Measurements from ENCODE around the gene RCC1.

DNA sequence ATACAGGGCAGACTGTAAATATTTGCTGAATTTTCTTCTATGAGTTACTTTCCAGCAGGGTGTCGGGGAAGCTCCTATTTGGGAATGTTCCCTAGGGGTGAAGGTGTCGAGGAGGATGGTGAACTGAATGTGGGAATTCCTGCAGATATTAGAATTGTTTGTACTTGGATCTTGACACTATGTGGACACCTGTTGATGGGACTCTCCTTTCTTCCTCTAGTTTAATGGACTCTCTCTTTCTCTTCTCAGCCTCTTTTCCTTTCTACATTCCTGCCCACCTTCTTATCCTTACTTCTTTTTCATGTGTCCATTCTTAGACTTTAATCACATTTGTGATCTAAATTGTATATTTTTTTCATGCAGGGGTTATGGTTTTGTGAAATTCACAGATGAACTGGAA is 61.1 kb downstream of the RCC1 start:
- TF ChIP-seq, protein P1, sequence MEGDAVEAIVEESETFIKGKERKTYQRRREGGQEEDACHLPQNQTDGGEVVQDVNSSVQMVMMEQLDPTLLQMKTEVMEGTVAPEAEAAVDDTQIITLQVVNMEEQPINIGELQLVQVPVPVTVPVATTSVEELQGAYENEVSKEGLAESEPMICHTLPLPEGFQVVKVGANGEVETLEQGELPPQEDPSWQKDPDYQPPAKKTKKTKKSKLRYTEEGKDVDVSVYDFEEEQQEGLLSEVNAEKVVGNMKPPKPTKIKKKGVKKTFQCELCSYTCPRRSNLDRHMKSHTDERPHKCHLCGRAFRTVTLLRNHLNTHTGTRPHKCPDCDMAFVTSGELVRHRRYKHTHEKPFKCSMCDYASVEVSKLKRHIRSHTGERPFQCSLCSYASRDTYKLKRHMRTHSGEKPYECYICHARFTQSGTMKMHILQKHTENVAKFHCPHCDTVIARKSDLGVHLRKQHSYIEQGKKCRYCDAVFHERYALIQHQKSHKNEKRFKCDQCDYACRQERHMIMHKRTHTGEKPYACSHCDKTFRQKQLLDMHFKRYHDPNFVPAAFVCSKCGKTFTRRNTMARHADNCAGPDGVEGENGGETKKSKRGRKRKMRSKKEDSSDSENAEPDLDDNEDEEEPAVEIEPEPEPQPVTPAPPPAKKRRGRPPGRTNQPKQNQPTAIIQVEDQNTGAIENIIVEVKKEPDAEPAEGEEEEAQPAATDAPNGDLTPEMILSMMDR (IDR thresholded peaks at IDR 0.05): no peak
- TF ChIP-seq, protein P2, sequence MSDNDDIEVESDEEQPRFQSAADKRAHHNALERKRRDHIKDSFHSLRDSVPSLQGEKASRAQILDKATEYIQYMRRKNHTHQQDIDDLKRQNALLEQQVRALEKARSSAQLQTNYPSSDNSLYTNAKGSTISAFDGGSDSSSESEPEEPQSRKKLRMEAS (IDR thresholded peaks at IDR 0.05; ENCODE audit: low read depth): no peak
- TF ChIP-seq EZH2phosphoT487 (IDR thresholded peaks at IDR 0.05; ENCODE audit: borderline replicate concordance, low read depth) (no peak), MXI1 (IDR thresholded peaks at IDR 0.05; ENCODE audit: low read depth, low read length) (no peak), RAD21 (IDR thresholded peaks at IDR 0.05; ENCODE audit: low read length) (no peak), ELF1 (IDR thresholded peaks at IDR 0.05) (no peak), EP300 (IDR thresholded peaks at IDR 0.05; ENCODE audit: borderline replicate concordance in 1 of 2, low read depth in 1 of 2, low read length in 1 of 2) (no peak), RXRA (IDR thresholded peaks at IDR 0.05; ENCODE audit: borderline replicate concordance, low read depth) (no peak)
- TF ChIP-seq, protein P3, sequence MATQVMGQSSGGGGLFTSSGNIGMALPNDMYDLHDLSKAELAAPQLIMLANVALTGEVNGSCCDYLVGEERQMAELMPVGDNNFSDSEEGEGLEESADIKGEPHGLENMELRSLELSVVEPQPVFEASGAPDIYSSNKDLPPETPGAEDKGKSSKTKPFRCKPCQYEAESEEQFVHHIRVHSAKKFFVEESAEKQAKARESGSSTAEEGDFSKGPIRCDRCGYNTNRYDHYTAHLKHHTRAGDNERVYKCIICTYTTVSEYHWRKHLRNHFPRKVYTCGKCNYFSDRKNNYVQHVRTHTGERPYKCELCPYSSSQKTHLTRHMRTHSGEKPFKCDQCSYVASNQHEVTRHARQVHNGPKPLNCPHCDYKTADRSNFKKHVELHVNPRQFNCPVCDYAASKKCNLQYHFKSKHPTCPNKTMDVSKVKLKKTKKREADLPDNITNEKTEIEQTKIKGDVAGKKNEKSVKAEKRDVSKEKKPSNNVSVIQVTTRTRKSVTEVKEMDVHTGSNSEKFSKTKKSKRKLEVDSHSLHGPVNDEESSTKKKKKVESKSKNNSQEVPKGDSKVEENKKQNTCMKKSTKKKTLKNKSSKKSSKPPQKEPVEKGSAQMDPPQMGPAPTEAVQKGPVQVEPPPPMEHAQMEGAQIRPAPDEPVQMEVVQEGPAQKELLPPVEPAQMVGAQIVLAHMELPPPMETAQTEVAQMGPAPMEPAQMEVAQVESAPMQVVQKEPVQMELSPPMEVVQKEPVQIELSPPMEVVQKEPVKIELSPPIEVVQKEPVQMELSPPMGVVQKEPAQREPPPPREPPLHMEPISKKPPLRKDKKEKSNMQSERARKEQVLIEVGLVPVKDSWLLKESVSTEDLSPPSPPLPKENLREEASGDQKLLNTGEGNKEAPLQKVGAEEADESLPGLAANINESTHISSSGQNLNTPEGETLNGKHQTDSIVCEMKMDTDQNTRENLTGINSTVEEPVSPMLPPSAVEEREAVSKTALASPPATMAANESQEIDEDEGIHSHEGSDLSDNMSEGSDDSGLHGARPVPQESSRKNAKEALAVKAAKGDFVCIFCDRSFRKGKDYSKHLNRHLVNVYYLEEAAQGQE (IDR thresholded peaks at IDR 0.05; ENCODE audit: low read depth, low read length): no peak

Data from SK-N-SH (cell line).